ENCODE results near the gene UBE2G1.
"Not testable (repeated sequence)": the region's sequence is repeated elsewhere in the genome, so short reads cannot be mapped to it uniquely, and the experiment has no call there.

UBE2G1 gene

DNA sequence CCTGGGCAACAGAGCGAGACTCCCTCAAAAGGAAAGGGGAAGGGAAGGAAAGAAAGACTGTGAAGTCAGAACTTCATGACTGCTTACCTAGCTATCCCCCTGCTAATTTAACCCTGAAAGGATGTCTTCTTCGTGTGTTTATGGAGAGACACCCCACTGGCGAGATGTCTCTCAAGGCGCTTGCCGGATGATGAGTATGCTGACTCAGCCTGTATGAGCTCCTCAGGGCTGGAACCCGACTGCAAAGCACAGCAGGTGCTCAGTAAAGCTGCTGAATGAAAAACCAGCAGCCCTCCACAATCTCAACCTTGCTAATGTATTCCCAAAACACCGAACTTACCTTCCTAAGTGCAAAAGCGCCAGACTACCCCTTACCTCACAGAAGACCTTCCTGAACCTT is 105.0 kb downstream of the UBE2G1 start:
- TF ChIP-seq CTCF (IDR thresholded peaks at IDR 0.05; ENCODE audit: low read depth, low read length), result no peak
- no peak for DNase-seq (ENCODE audit: extremely low read depth, low read depth)

- no peak for TF ChIP-seq CTCF (IDR thresholded peaks at IDR 0.05; ENCODE audit: low read depth, low read length)
- DNase-seq (ENCODE audit: extremely low read depth, low read depth), result no peak
Observed at GRCh38 chr17:4258867-4259266, 107.6 kb downstream of the UBE2G1 start.

- no peak for TF ChIP-seq CTCF (IDR thresholded peaks at IDR 0.05; ENCODE audit: low read depth, low read length)
- DNase-seq (ENCODE audit: extremely low read depth, low read depth), result no peak
Observed at GRCh38 chr17:4256952-4257351, 109.5 kb downstream of the UBE2G1 start.

DNA sequence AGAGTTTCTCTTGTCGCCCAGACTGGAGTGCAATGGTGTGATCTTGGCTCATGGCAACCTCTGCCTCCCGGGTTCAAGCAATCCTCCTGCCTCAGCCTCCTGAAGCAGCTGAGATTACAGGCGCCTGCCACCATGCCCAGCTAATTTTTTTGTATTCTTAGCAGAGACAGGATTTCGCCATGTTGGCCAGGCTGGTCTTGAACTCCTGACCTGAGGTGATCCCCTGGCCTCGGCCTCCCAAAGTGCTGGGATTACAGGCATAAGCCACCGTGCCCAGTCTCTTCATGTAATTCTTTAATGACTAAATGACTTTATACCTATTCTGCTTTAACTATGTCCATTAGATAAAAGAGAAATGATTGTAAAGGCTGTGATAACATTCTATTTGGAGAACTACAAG is 111.2 kb downstream of the UBE2G1 start:
- DNase-seq (ENCODE audit: extremely low read depth, low read depth), result not testable (repeated sequence)

- TF ChIP-seq CTCF (IDR thresholded peaks at IDR 0.05; ENCODE audit: low read depth, low read length), result no peak
- no peak for DNase-seq (ENCODE audit: extremely low read depth, low read depth)
Observed at GRCh38 chr17:4250887-4251286, 115.6 kb downstream of the UBE2G1 start.

DNA sequence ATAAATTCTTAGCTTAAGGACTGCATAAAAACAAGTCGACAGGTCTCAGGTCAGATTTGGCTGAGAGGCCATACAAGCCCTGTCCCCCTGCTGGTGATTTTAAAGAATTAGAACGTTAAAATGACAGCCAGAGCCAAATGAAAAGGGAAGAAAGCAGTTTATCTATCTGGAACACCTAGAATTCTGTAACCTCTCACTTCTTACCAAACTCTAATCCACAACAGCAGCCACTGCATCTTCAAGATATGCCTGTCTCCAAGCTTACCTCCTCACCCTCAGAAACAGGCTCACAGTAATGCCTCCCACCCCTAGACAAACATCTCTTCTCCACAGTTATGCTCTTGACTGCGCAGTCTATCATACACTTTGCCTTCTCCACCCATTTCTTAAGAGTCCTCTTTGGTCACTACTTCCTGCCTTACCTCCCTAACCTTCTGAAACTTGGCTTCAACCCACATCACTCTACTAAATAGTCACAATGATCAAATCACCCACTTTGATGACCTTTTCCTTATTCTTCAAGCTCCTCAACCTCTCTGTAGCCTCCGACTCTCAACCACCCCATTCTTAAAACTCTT is 116.9 kb downstream of the UBE2G1 start:
- DNase-seq (ENCODE audit: extremely low read depth, low read depth), result no peak
- peak; percentile 54 for TF ChIP-seq CTCF (IDR thresholded peaks at IDR 0.05; ENCODE audit: low read depth, low read length)

DNA sequence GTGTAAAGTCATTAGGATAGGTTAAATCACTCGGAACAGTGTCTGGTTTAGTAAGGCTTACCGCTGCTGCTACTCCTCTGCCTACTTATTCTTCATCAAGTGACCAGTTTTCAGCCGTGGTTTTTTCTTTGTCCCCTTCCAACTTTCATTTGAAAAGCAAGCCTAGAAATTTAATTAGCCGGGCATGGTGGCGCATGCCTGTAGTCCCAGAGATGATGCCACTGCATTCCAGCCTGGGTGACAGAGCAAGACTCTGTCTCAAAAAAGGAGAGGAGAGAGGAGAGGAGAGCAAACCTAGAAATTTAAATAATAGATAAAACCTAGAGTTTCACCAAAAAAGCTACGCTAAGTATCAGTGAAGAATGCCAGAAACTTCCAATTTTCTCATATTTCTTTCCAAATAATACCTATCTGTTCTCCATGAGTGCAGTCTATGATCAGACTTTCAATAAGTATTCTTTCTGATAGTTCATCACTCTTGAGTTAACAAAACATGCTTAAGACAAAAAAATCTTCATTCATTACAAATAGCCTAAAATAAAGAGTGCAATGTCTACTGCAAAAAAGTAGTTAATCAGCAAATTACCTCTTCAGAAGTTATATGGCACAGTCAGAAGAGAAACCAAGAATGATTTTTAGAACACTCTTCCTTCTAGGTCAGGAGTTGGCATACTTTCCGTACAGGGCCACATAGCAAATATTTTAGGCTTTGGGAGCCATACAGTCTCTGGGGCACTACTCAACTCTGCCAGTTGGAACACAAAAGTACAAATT is 117.8 kb downstream of the UBE2G1 start:
- TF ChIP-seq CTCF (IDR thresholded peaks at IDR 0.05; ENCODE audit: low read depth, low read length), result no peak

GRCh38 chr17:4247971-4248388 is 118.5 kb downstream of the UBE2G1 start:
- no peak for DNase-seq (ENCODE audit: extremely low read depth, low read depth)
- TF ChIP-seq CTCF (IDR thresholded peaks at IDR 0.05; ENCODE audit: low read depth, low read length), result no peak

More for the DNA sequence above, 117.8 kb downstream of the UBE2G1 start:
- no peak for DNase-seq (ENCODE audit: extremely low read depth, low read depth)

Data from AG09319 (cell line).